ENCODE data around the gene CNDP2.
"Not testable (repeated sequence)": the region's sequence is repeated elsewhere in the genome, so short reads cannot be mapped to it uniquely, and the experiment has no call there.

- not testable (repeated sequence) for TF ChIP-seq EZH2 (IDR thresholded peaks at IDR 0.05; ENCODE audit: insufficient read depth, poor library complexity, severe bottlenecking); EZH2phosphoT487 (IDR thresholded peaks at IDR 0.05; ENCODE audit: insufficient read depth, low read depth)
Observed at GRCh38 chr18:74524915-74525314, 28.8 kb downstream of the CNDP2 start.
